ENCODE measurements around the gene PIH1D1. TPM values are rescaled to one million over a fixed set of nuclear protein-coding genes. Genes with fewer than 3 reads are reported as not detected.
"Not testable (repeated sequence)": the region's sequence is repeated elsewhere in the genome, so short reads cannot be mapped to it uniquely, and the experiment has no call there.

Gene PIH1D1
- total RNA-seq, 1 experiment from 2014 or later: 166 TPM

GRCh38 chr19:49461656-49462055 lies 10.0 kb upstream of the PIH1D1 start:
- Histone ChIP-seq H2BK15ac (ENCODE audit: low read depth, low read length) (no peak overlapping the region), H3K79me2 (ENCODE audit: insufficient read depth, low read length) (no peaks in the 10 kb centered on the region), H3K27me3 (ENCODE audit: insufficient read depth, low read length) (no peaks in the 10 kb centered on the region), H3K23me2 (ENCODE audit: insufficient read length, low read depth, low read length, poor library complexity, severe bottlenecking) (no peaks in the 10 kb centered on the region), H2BK20ac (ENCODE audit: low read depth, low read length, poor library complexity, severe bottlenecking) (no peak overlapping the region), H2BK12ac (ENCODE audit: insufficient read length, low read depth, low read length) (no peak overlapping the region), H3K27ac (ENCODE audit: insufficient read length, low read depth, low read length) (no peak overlapping the region), H3K14ac (ENCODE audit: insufficient read depth, low read length) (no peak overlapping the region), H2BK120ac (ENCODE audit: low read depth, low read length, poor library complexity, severe bottlenecking) (no peak overlapping the region), H3K4ac (ENCODE audit: low read depth, low read length) (no peak overlapping the region), H2BK5ac (ENCODE audit: insufficient read length, low read length) (no peak overlapping the region), H3K79me1 (ENCODE audit: insufficient read depth, low read depth, low read length, poor library complexity, severe bottlenecking) (no peaks in the 10 kb centered on the region), H3T11ph (ENCODE audit: low read length) (no peak overlapping the region), H3K4me1 (ENCODE audit: insufficient read depth, low read length) (no peaks in the 10 kb centered on the region), H3K4me2 (ENCODE audit: insufficient read depth, insufficient read length, low read length) (no peak overlapping the region), H4K8ac (replicated peaks; ENCODE audit: insufficient read length, low read depth, low read length) (no peak overlapping the region), H4K5ac (ENCODE audit: insufficient read length, low read depth, low read length) (no peak overlapping the region), H3K9ac (ENCODE audit: extremely low read depth, insufficient read length, low read length) (no peak overlapping the region), H4K20me1 (ENCODE audit: control insufficient read depth, insufficient read depth, insufficient read length) (no peaks in the 10 kb centered on the region), H2AFZ (ENCODE audit: low read length) (no peak overlapping the region), H3K56ac (ENCODE audit: insufficient read length, low read depth, low read length) (no peak overlapping the region), H4K91ac (ENCODE audit: insufficient read length, low read depth, low read length) (no peak overlapping the region), H3K18ac (ENCODE audit: insufficient read length, low read depth, low read length) (no peak overlapping the region), H2AK5ac (ENCODE audit: insufficient read length, low read length) (no peak overlapping the region), H3K9me3 (ENCODE audit: control insufficient read depth, low read depth, low read length) (no peaks in the 10 kb centered on the region), H3K23ac (ENCODE audit: insufficient read length, low read depth, low read length) (no peak overlapping the region)
- H3K27me3 Mint-ChIP-seq (ENCODE audit: low read depth): no peaks in the 10 kb centered on the region
- H3K27ac Mint-ChIP-seq: no peak overlapping the region
- H3K4me1 Mint-ChIP-seq: no peaks in the 10 kb centered on the region
- H3K9me3 Mint-ChIP-seq: no peaks in the 10 kb centered on the region
- no peak overlapping the region for H3K4me3 Mint-ChIP-seq
- peaks cover 16 to 34% (median 32%) of the 10 kb centered on the region in 3 experiments; a peak in 6 of 7 replicates for H3K36me3 Mint-ChIP-seq (ENCODE audit: insufficient read depth in 1 of 3, low read depth in 3 of 3)
- no CpG with 5 or more reads among the region's 37 CpGs for WGBS (ENCODE audit: extremely low coverage, insufficient read length, low lambda C conversion rate)
- no peak for DNase-seq
- TF ChIP-seq CTCF (conservative IDR thresholded peaks at IDR 0.05): no peak

GRCh38 chr19:49461130-49461529 lies 9.5 kb upstream of the PIH1D1 start:
- not testable (repeated sequence) for H3K14ac ChIP-seq (ENCODE audit: insufficient read depth, low read length); H3T11ph ChIP-seq (ENCODE audit: low read length); H3K27me3 Mint-ChIP-seq (ENCODE audit: low read depth); H3K4me3 Mint-ChIP-seq; DNase-seq; H3K27me3 ChIP-seq (ENCODE audit: insufficient read depth, low read length); H3K9me3 Mint-ChIP-seq; H3K56ac ChIP-seq (ENCODE audit: insufficient read length, low read depth, low read length); H3K27ac Mint-ChIP-seq; H3K4me2 ChIP-seq (ENCODE audit: insufficient read depth, insufficient read length, low read length); H3K4me1 Mint-ChIP-seq; H2AFZ ChIP-seq (ENCODE audit: low read length); H3K23me2 ChIP-seq (ENCODE audit: insufficient read length, low read depth, low read length, poor library complexity, severe bottlenecking); H3K79me1 ChIP-seq (ENCODE audit: insufficient read depth, low read depth, low read length, poor library complexity, severe bottlenecking); H2BK5ac ChIP-seq (ENCODE audit: insufficient read length, low read length); H3K9me3 ChIP-seq (ENCODE audit: control insufficient read depth, low read depth, low read length); H2AK5ac ChIP-seq (ENCODE audit: insufficient read length, low read length); H2BK15ac ChIP-seq (ENCODE audit: low read depth, low read length); H2BK20ac ChIP-seq (ENCODE audit: low read depth, low read length, poor library complexity, severe bottlenecking); H3K27ac ChIP-seq (ENCODE audit: insufficient read length, low read depth, low read length); H4K20me1 ChIP-seq (ENCODE audit: control insufficient read depth, insufficient read depth, insufficient read length); H3K18ac ChIP-seq (ENCODE audit: insufficient read length, low read depth, low read length); H3K4ac ChIP-seq (ENCODE audit: low read depth, low read length); H4K91ac ChIP-seq (ENCODE audit: insufficient read length, low read depth, low read length); H2BK120ac ChIP-seq (ENCODE audit: low read depth, low read length, poor library complexity, severe bottlenecking); H3K23ac ChIP-seq (ENCODE audit: insufficient read length, low read depth, low read length); H3K9ac ChIP-seq (ENCODE audit: extremely low read depth, insufficient read length, low read length); H4K5ac ChIP-seq (ENCODE audit: insufficient read length, low read depth, low read length); H4K8ac ChIP-seq (replicated peaks; ENCODE audit: insufficient read length, low read depth, low read length); H3K4me1 ChIP-seq (ENCODE audit: insufficient read depth, low read length); H3K79me2 ChIP-seq (ENCODE audit: insufficient read depth, low read length); H2BK12ac ChIP-seq (ENCODE audit: insufficient read length, low read depth, low read length)
- WGBS (ENCODE audit: extremely low coverage, insufficient read length, low lambda C conversion rate): no CpG with 5 or more reads among the region's 1 CpG
- H3K36me3 Mint-ChIP-seq (ENCODE audit: insufficient read depth in 1 of 3, low read depth in 3 of 3): peaks cover 21 to 39% (median 38%) of the 10 kb centered on the region in 3 experiments; a peak in 6 of 7 replicates

Data from H9 (cell line).